WERI-Rb-1 (cell line): ENCODE data around the gene APBB1IP.
"Not testable (repeated sequence)": the region's sequence is repeated elsewhere in the genome, so short reads cannot be mapped to it uniquely, and the experiment has no call there.

ENCODE experiments used
- DNase-seq: peaks from one replicate; pipeline ENCODE4 v3.0.0-alpha.2; 2020
- H3K27ac ChIP-seq: fragments of 250-450 bp; sonication (Bioruptor Pico); 2 replicates; pipeline ENCODE4 v1.5.1; 2020; ENCODE audit warnings: mild to moderate bottlenecking, moderate library complexity
- H3K27me3 ChIP-seq: fragments of 250-450 bp; sonication (Bioruptor Pico); 2 replicates; pipeline ENCODE4 v1.5.1; 2021; ENCODE audit warnings: mild to moderate bottlenecking, low read depth, moderate library complexity; ENCODE audit not compliant: insufficient read depth, severe bottlenecking
- H3K36me3 ChIP-seq: fragments of 250-450 bp; sonication (Bioruptor Pico); 2 replicates; pipeline ENCODE4 v1.5.1; 2020; ENCODE audit warnings: mild to moderate bottlenecking, moderate library complexity
- H3K4me3 ChIP-seq: 2 replicates; pipeline ENCODE4 v1.5.1; 2011; ENCODE audit warnings: low read depth, mild to moderate bottlenecking, control low read depth, low read length
- H3K9me3 ChIP-seq: fragments of 250-450 bp; sonication (Bioruptor Pico); 2 replicates; pipeline ENCODE4 v1.5.1; 2021; ENCODE audit warnings: mild to moderate bottlenecking, moderate library complexity; ENCODE audit not compliant: severe bottlenecking
- TF ChIP-seq, protein P1 (sequence below): IDR thresholded peaks from 2 replicates; pipeline ENCODE4 v1.5.1; 2011; ENCODE audit warnings: low read depth, mild to moderate bottlenecking, control low read depth, inconsistent platforms, low read length

The APBB1IP gene

DNA sequence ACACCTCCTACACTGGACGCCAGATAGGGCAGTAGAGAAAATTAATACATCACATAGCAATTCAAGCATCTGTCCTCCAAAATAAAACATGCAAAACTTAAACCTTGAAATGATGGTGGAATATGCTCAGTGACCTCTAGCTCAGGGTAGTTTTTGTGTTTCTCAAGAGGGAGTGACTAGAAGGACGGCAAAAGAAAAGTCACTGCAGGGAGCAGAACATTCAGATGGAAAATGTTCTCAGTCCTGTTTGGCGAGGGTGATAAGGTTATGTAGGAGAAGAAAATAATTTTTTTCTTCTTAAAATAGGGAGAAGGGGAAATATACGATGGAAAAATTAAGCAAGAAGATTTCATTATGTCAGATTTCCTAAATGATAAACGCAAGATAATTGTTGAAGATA lies 50.9 kb downstream of the APBB1IP start:
- Histone ChIP-seq H3K27ac (no peak overlapping the region), H3K36me3 (no peaks in the 10 kb centered on the region), H3K27me3 (no peaks in the 10 kb centered on the region), H3K4me3 (no peak overlapping the region), H3K9me3 (no peaks in the 10 kb centered on the region)
- no peak for DNase-seq
- TF ChIP-seq, protein P1, sequence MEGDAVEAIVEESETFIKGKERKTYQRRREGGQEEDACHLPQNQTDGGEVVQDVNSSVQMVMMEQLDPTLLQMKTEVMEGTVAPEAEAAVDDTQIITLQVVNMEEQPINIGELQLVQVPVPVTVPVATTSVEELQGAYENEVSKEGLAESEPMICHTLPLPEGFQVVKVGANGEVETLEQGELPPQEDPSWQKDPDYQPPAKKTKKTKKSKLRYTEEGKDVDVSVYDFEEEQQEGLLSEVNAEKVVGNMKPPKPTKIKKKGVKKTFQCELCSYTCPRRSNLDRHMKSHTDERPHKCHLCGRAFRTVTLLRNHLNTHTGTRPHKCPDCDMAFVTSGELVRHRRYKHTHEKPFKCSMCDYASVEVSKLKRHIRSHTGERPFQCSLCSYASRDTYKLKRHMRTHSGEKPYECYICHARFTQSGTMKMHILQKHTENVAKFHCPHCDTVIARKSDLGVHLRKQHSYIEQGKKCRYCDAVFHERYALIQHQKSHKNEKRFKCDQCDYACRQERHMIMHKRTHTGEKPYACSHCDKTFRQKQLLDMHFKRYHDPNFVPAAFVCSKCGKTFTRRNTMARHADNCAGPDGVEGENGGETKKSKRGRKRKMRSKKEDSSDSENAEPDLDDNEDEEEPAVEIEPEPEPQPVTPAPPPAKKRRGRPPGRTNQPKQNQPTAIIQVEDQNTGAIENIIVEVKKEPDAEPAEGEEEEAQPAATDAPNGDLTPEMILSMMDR, result no peak

DNA sequence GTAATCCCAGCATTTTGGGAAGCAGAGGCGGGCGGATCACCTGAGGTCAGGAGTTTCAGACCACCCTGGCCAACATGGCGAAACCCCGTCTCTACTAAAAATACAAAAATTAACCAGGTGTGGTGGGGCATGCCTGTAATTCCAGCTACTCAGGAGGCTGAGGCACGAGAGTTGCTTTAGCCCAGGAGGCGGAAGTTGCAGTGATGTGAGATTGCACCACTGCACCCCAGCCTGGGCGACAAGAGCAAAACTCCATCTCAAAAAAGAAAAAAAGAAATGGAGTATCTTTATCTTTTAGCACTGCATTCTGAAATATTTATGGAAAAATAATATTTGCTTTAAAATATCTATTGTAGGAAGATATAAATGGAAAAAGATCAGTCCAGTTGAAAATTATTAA lies 52.2 kb downstream of the APBB1IP start:
- H3K27me3 ChIP-seq, DNase-seq, H3K4me3 ChIP-seq, H3K27ac ChIP-seq, H3K36me3 ChIP-seq, H3K9me3 ChIP-seq: not testable (repeated sequence)

DNA sequence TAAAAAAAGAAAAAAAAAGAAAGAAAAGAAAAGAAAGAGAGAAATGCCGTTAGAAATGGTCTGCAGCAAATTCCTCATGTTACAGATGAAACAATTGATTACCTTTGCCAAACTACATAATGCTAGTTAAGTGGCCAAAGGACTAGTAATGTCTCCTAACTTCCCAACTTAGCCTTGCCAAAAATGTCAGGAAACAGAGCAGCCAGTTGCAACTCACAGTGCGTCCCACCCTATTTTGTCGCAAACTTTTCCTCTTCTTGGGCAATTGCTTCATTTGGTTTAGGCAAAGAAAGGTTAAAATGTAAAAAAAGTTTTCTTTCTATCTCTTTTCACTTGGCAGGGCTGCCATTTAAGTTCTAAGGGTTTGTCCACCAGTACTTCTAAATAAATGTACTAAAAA lies 53.1 kb downstream of the APBB1IP start:
- Histone ChIP-seq H3K27me3 (no peaks in the 10 kb centered on the region), H3K4me3 (no peak overlapping the region), H3K9me3 (no peaks in the 10 kb centered on the region), H3K27ac (no peak overlapping the region), H3K36me3 (no peaks in the 10 kb centered on the region)
- TF ChIP-seq, protein P1, result no peak
- DNase-seq, result no peak

DNA sequence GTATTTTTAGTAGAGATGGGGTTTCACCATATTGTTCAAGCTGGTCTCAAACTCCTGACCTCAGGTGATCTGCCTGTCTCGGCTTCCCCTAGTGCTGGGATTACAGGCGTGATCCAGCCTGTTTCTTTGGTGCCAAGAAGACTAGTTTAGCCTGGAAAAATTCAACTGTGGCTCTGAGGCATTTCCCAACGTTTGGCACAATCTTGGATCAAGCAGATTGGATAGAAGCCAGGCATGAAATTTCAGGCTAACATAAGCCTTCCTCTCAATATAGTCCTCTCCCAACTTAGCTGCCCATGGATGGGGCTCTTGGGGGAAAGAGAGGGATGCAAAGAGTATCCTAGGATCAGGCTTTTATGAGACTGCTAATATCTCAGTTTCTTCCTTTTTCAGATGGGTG lies 53.8 kb downstream of the APBB1IP start:
- no peak overlapping the region for H3K4me3 ChIP-seq
- H3K27ac ChIP-seq, result no peak overlapping the region
- H3K27me3 ChIP-seq, result no peaks in the 10 kb centered on the region
- TF ChIP-seq, protein P1, result no peak
- H3K9me3 ChIP-seq, result no peaks in the 10 kb centered on the region
- no peak for DNase-seq
- H3K36me3 ChIP-seq, result no peaks in the 10 kb centered on the region

DNA sequence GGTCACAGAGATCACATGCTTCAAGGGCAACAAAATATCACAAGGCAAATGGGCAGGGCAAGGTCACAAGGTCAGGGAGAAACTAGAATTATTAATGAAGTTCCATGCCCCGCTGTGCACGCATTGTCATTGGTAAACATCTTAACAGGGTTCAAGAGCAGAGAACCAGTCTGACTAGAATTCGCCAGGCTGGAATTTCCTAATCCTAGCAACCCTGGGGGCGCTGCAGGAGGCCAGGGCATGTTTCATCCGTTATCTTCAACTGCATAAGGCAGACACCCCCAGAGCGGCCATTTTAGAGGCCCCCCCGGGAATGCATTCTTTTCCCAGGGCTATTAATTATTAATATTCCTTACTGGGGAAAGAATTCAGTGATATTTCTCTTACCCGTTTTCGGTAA lies 54.6 kb downstream of the APBB1IP start:
- H3K27me3 ChIP-seq, DNase-seq, H3K9me3 ChIP-seq, H3K36me3 ChIP-seq, H3K4me3 ChIP-seq, H3K27ac ChIP-seq: not testable (repeated sequence)

DNA sequence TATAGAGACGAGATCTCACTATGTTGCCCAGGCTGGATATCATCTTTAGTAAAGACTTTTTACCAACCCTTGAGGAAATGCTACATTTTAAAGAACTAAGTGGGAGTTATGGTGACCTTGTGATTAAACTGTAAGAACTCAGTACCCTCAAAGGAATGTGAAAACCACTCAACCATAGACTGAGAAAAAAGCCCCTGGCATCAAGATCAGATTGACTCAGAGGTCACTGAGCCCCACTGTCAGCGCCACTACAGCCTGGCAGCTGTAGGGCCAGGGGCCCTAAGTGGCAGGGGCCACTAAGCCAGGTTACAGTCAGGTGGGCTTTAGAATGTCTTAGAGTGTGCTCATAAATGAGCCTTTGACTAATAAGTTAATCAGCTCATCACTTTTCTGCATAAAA lies 55.9 kb downstream of the APBB1IP start:
- H3K36me3 ChIP-seq, result no peaks in the 10 kb centered on the region
- no peak for DNase-seq
- no peak overlapping the region for H3K27ac ChIP-seq
- H3K4me3 ChIP-seq, result no peak overlapping the region
- H3K9me3 ChIP-seq, result no peaks in the 10 kb centered on the region
- no peaks in the 10 kb centered on the region for H3K27me3 ChIP-seq
- TF ChIP-seq, protein P1, result no peak

DNA sequence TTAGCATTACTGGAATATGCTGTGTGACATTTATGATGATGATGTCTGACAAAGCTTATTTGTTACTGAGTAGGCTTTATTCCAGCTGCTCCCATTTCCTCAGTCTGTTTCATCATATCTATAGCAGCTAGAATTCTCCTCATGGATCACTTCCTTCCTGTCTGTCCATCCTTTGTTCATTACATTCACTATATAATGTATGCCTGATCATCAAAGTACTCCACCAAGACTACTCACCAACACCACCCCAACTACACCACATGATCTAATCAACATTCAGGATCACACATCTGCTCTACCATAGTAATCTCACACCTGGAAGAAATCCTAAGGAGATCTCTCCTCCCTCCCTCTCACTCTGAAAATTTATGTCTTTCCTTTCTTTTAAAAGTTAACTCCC lies 61.3 kb downstream of the APBB1IP start:
- H3K4me3 ChIP-seq, result no peak overlapping the region
- H3K36me3 ChIP-seq, result no peaks in the 10 kb centered on the region
- H3K27ac ChIP-seq, result no peak overlapping the region
- TF ChIP-seq, protein P1, result no peak
- H3K9me3 ChIP-seq, result no peaks in the 10 kb centered on the region
- DNase-seq, result no peak
- no peaks in the 10 kb centered on the region for H3K27me3 ChIP-seq
